DMS79 (cell line): ENCODE results near the gene PPP1R7.
"Not testable (repeated sequence)": the region's sequence is repeated elsewhere in the genome, so short reads cannot be mapped to it uniquely, and the experiment has no call there.

ENCODE experiments used
- DNase-seq: peaks from one replicate; lab custom pipeline; 2025; lab: John Stamatoyannopoulos, UW

PPP1R7 gene

DNA sequence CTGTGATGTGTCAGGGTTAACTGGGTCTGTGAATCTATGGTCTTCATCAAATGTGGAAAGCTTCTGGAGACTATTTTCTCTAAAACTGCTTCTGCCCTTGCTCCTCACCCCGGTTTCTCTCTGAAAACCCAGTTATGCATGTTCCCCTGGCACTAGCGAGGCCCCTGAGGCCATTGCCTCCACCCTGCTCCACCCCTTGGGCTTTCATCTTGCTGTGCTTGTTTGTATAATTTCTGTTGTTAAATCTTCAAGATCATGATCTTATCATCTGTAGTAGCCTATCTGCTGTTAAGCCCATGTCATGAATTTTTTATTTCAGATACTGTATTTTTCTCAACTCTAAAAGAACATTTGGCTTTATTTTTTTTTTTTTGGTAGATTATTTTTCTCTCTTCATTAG, 23.3 kb downstream of the PPP1R7 start:
- no peak for DNase-seq

DNA sequence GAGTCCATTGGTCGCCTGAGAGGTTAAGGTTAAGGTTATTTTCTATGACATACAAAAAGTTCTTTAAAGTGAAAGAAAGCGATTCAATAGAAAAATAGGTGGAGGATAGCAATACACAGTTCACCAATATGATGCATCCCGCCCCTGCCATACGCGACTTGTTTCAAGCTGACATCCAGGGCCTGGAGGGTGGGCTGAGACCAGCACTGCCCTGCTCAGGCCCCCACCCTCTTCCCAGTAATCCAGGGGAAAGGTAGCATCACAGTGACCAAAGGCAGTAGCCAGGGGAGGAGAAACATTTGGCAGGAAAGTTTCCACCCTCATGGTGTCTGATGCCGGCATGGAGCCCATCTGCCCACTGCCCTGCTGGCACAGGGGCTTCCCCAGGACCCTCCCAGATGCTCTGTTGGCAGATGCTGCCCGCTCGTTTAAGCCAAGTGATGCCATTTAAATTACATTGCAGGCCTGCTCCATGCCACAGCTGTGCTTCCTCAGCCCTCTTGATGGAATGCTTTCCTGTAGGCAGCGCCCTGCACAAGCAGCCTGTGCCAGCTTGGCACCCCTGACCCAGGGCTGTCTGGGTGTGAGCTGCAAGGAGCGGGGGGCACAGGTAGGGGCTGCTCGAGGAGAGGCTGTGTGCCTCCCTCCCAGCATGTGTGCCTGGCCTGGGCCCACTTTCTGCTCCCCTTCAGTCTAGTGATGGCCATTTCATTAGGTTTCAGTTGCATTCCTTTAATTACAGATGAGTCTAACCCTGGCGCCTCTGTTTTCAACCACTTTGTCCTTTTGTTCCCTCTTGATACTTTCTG, 27.5 kb downstream of the PPP1R7 start:
- no peak for DNase-seq

DNA sequence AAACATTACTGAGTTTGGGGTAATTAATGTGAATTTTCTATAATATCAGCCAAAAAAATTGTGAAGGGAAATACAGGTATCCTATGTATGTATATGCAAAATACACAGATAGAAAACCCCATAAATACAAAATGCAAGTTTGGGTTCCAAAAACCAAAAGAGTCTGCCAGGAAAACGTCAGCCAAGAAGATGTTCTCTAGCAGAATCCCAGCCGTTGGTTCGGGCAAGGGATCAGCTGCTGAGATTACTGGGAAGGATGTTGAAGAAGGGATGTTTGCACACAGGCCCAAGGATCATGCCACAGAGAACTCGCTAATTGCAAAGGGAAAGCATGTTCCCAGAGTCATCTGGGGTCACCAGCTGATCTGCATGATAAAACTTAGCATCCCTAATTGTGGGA, 28.7 kb downstream of the PPP1R7 start:
- no peak for DNase-seq

DNA sequence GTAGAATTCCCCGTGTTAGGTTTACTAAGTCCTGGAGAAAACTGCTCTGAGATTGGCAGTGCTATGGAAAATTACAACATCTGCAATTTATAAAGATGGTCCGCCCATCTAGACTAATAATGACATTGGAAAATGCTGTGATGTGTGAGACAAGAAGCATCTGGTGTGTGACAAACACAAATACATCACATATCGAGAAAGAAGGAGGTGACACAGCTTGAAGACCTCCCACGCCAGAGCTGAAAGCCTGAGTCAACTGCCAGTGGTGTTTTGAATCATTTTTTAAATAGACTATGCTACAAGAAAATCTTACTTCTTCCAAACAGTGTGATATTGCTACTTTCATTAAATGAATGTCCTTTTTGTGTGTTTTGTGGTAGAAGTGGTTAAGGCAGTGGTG, 29.6 kb downstream of the PPP1R7 start:
- DNase-seq: no peak

DNA sequence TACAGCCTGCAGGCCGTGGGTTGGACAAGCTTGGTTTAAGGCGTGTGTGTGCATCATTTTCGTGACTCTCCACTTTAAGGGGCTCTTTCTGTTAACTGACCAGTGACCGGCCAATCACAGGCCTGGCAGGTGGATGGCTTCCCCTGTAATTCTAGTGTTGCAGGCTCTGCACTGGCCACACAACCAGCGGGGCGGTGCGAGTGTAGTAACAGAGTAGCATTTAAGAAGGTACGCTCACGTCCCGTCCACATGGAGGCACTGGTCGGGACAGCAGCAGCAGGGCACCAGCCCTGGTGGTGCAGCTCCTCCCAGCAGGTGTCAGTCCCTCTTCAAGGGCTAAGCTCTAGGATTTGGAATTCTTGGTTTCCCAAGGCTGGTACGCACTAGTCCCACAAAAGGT, 30.2 kb downstream of the PPP1R7 start:
- DNase-seq: no peak

DNA sequence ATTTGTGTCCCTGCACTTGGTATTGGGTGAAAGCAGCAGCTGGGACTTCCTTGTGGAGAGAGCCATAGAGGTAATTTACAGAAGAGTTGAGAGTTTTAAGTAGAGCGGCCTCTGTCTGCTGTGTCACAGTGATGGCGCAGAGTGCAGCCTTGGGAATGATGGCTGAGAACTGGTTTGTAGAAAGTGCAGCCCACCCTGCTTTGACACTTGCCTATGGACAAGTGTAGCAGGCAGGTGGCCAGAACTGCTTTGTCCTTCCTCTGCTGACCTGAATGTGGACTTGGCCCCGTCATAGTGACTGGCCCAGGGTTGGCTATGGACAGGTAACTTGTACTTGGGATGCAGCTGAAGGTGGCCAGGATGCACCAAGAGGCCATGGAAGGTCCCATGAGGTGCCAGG, 31.9 kb downstream of the PPP1R7 start:
- no peak for DNase-seq

DNA sequence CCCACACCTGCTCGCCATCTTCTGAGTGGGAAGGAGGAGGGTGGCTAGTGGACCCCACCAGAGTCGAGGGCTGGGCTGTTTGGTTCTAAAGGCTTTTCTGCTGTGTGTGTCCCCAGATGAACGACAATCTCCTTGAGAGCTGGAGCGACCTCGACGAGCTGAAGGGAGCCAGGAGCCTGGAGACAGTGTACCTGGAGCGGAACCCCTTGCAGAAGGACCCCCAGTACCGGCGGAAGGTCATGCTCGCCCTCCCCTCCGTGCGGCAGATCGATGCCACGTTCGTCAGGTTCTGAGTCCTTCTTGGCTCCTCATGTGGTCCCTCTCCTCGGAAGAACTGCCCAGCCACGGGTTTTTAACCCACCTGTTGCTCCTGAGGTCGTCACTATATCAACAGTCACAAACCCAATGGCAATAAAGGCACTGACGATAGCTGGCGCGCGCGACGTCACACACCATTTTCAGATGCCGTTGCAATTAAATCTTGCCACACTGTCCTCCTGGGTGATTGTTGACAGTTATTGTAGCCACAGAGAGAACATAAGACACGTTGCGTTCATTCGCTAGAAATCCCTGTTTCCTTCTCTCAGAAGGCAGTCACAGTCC, 32.4 kb downstream of the PPP1R7 start:
- no peak for DNase-seq

DNA sequence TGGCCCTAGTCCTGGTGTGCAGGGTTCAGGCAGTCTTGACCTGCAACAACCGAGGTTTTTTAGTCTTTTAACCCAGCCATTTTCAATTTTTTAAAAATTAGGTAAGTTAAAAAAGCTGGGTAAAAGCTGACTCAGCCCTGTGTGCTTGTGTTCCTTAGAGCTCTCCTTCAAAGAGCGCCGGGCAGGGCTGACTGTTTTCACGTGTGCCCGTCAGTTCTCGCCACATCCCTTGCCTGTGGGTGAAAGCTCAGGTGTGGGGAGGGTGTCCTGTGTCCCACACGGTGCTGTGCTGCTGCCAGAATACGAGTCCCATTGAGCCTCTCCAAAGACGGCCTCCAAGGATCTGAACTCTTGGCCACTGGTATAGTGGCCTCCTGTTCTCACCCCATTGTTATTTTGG, 33.0 kb downstream of the PPP1R7 start:
- DNase-seq: no peak

DNA sequence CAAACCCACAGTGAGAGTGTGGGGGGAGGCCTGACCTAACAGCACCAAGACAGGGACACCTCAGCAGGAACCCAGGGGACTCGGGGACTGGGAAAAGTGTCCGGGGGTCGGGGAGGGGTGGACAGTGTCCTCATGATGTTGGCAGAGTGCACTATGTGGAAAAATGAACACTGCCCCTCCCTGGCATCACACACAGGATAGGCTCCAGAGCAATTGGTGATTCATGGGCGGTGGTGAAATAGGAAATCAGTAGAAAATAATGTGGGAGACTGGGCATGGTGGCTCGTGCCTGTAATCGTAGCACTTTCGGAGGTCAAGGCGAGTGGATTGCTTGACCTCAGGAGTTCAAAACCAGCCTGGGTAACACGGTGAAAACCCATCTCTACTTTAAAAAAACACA, 34.6 kb downstream of the PPP1R7 start:
- DNase-seq: no peak

DNA sequence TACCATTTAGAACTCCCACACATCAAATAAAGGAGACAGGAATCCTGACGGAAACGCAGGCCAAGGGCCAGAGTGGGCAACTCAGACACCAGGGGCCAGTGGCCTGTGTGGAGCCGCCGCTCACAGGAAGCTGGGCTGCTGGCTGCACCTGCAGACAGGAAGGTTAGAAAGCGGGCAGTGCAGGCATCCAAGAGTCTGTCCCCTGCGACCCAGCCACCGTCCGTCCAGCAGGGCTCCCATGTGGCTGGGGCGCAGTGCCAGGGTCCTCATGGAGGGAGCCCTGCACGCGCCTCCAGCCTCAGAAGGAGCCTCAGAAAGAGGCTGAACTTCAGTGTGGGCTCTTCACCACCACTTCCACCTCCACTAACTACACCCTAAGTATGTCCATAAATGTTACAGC, 35.7 kb downstream of the PPP1R7 start:
- no peak for DNase-seq

DNA sequence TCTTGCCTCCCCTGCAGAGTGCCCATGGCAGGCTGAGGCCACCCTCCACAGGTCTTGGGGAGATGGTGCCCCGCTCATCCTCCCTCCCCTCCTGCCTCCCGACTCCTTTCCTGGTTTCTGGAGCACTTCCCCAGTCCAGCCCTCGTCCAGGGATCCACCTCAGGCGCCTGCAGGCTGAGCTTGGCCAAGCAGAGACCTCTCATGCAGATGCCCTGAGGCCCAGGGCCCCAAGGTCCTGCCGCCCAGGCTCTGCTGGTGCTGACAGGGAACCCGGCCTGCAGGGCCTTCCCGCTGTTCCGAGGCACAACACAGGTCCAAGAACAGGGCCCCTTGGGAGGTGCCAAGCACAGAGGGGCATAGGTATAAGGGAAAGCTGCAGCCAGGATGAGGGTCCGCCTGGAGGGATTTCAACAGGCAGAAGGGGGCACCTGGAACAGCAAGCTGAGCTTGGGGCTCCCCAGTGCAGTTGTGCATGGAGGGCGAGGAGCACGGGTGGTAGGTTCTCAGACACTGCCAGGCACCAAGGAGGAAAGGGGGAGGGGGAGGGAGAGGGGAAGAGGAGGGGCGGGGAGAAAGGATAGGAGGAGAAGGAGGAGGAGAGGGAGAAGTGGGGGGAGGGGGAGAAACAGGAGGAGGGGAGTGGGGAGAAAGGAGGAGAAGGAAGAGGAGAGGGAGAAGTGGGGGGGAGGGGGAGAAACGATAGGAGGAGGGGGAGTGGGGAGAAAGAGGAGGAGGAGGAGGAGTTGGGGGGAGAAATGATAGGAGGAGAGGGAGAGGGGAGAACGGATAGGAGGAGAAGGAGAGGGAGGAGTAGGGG, 37.0 kb downstream of the PPP1R7 start:
- no peak for DNase-seq

DNA sequence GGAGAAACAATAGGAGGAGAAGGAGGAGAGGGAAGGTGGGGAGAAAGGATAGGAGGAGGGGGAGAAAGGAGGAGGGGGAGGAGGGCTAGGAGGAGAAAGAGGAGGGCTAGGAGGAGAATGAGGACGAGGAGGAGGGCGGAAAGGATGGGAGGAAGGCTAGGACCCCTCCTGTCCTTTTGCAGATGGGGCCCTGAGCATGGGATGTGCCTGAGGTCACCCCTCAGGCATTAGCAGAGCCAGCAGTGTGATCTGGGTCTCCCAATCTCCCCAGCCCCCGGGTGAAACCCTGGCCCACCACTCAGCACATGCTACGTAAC, 37.6 kb downstream of the PPP1R7 start:
- DNase-seq: no peak

DNA sequence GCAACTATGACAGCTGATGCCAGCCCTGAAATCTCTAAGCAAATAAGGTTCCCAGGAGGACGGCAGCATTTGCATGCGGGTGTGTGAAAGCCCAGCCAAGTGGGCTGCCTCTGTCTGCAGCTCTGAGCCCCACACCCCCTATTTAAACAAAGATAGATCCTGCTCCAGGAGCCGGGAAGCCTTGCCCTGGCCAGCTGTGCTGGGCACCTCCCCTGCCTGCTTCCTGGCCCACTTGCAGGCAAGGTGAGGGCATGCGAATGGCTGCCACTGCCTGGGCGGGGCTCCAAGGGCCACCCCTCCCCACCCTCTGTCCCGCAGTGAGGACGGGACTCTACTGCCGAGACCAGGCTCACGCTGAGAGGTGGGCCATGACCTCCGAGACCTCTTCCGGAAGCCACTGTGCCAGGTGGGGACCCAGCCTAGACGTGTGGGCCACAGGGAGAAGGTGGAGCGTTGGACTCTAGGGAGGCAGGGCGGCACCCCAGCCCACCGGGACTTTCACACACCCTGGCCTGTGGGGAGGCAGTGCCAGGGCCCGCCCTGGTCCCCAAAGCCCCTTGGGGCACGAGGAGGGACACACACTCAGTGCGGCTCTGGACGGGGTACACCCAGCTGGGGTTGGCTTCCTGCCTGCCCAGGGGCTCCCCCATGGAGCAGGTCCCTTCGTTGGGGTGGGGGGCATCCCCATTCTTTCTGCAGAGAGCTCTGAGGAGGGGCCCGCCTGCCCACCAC, 38.3 kb downstream of the PPP1R7 start, which contains the start of gene ANO7:
ANO7 (plus strand) TSS at position 317 of the 732 bp plus-strand sequence. CDS start 1,387 bp downstream, outside the sequence.
- no peak for DNase-seq

DNA sequence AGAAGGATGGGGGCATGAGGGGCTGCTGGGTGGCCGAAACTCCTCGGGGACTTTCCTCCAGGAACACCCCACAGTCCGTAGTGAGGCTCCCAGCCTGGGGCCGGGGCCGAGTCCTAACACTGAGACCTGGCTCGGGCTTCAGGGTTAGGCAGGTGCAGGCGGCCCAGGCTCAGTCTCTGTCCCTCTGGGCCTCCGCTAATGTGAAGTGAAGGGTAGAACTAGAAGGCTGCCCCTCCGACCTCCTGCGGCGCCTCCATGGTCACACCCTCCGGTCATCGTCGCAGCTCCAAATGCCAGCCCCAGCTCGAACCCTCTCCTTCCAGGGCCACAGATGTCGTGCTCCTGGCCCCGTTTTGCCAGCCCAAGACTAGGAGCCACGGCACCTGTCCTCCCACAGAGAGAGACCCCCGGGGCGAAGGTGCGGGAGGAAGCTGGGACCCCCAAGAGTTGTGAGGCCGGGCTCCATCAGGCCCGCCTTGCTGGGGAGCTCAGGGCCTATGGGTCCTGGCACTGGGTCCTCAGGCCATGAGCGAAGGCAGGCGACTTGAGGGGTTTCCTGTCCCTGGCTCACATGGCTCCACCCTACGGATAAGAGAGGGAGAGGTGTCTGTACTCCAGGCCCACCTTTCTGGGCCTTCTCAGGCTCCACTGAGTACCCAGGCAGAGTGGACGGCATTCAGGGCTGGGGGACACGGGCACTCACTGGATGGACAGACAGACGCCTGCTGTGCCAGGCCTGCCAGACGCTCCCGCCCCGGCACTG, 39.0 kb downstream of the PPP1R7 start:
- no peak for DNase-seq

DNA sequence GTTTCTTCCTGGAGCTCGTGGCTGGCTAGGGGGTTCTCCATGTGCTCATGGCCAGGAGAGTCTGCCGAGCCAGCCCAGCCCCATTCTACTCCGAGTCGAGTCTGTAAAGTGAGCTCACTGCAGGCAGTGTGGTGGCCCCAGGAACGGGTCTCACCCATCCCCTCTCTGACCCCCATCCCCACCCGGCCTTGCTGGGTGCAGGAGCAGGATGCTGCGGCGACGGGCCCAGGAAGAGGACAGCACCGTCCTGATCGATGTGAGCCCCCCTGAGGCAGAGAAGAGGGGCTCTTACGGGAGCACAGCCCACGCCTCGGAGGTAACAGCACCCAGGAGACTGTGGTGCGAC, 39.6 kb downstream of the PPP1R7 start:
- DNase-seq: no peak

DNA sequence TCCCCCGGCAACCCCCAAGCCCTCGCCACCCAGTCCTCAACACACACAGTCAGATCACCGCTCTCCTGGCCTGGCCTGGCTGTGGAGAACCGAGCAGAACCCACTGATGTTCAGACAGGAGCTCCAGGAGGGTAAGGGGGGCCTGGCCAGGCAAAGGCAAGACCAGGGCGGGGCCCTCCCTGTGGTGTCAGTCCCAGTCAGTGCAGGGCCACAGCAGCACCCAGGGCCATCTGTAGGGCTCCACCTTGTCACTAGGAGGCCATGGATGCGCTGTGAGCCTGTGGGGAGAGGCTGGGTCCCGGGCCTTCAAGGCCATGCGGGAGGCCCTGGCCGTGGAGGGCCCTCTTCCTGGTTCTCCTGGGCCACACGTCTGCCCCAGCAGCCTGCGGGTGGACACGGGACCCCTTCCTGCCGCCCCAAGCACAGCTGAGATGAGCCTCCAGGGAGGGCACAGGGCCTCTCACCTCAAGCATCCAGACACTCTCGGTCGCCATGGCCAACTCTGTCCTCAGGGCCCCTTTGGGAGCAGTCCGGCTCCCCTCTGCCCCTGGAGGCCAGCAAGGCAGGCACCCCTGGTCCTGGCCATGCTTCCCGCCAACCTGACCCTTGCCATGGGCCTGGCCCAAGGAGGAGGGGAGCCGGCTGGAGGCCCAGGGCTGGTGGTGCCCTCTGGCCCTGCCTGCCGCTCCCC, 40.2 kb downstream of the PPP1R7 start:
- DNase-seq: no peak

DNA sequence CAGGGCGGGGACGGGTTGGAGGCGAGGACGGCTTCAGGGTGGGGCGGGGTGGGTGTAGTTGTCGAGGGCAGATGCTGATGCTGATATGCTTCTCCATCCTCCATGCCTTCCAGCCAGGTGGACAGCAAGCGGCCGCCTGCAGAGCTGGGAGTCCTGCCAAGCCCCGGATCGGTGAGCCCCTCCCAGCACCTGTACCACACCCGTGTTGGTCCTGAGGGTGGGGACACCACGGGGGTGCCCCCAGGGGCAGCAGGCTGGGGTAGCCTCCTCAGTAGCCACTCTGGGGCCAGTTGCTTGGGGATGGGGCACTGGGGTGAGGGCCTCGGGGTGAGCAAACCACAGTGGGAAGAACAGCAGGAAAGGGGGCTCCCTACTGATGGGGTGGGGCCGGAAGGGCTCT, 40.8 kb downstream of the PPP1R7 start:
- no peak for DNase-seq

DNA sequence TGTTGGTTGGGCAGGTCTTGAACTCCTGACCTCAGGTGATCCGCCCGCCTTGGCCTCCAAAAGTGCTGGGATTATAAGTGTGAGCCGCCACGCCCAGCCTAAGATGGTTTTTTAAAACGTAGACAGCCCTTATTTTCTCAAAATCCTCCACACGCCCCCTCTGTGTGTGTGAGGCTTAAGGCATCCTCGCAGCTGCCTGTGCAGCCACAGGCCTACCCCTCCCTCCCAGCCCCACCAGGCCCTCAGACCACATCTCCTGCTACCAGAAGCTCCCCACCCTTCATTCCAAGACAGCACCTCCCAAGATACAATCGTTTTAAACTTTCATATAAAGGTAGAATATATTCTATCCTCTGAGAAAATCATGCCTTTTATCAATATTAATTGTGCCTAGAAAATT, 43.0 kb downstream of the PPP1R7 start:
- DNase-seq: no peak

DNA sequence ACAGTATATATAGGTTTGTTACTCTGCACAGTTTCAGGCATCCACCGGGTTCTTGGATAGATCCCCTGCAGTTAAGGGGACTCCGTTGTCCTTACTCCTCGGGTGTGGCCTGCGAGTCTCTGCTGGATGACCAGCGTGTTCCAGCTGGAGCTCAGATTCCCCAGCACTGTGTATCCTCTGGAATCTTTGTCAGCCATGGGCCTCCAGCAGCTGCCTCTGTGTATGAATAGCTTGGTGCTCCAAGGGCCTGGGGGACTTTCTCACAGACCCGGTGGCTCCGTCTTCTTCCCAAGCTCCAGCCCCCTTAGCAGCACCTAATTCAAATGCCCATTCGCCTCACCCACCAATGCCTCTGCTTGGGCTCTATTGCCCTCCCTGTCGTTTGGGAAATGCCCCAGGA, 44.5 kb downstream of the PPP1R7 start:
- no peak for DNase-seq

DNA sequence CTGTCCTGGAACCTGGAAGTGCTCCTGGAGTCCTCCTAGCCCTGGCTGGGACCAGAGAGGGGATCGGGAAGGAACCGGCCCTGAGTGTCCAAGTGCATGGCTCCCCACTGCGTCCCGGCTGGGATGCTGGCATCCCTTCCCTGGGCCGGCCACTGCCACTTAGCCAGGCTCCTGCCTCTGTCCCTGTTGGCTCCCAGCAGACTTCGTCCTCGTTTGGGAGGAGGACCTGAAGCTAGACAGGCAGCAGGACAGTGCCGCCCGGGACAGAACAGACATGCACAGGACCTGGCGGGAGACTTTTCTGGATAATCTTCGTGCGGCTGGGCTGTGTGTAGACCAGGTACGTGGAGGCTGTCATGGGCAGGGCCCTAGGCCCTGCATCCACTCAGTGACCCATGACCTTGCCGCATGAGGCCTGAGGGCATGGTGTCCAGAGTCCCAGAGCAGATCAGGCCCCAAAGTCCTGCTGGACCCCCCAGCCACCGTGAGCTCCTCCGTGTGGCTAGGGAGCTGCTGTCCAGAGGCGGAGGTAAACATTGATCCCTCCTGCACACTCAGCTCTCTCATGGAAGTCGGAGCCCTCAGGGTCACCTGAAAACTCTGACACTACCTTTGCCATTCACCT, 45.4 kb downstream of the PPP1R7 start:
- no peak for DNase-seq

DNA sequence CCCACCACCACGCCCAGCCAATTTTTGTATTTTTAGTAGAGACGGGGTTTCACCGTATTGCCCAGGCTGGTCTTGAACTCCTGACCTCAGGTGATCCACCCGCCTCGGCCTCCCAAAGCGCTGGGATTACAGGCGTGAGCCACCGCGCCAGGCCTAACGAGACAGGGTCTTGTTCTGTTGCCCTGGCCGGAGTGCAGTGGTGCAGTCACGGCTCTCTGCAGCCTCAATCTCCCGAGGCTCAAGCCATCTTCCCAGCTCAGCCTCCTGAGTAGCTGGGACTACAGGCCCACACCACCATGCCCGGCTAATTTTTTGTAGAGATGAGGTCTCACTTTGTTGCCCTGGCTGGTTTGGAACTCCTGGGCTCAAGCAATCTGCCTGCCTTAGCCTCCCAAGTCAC, 47.0 kb downstream of the PPP1R7 start:
- not testable (repeated sequence) for DNase-seq
